ENCODE data around the gene KCNQ5.

- no peak for TF ChIP-seq CTCF (IDR thresholded peaks at IDR 0.05)
- TF ChIP-seq POLR2AphosphoS5 (IDR thresholded peaks at IDR 0.05; ENCODE audit: low read depth, low read length), result no peak
- TF ChIP-seq SIN3A (IDR thresholded peaks at IDR 0.05; ENCODE audit: borderline replicate concordance, insufficient read depth, low read depth, low read length), result no peak
- no peak for TF ChIP-seq REST (IDR thresholded peaks at IDR 0.05; ENCODE audit: insufficient read depth in 1 of 2, low read depth in 2 of 2, low read length in 1 of 2)
- no peak for TF ChIP-seq TCF7L2 (IDR thresholded peaks at IDR 0.05; ENCODE audit: low read depth, low read length)
Measured at GRCh38 chr6:72850469-72850868, 228.6 kb downstream of the KCNQ5 start.

Data from Panc1 (cell line).